ENCODE data around the gene ZNF799.
"Not testable (repeated sequence)": the region's sequence is repeated elsewhere in the genome, so short reads cannot be mapped to it uniquely, and the experiment has no call there.

The ZNF799 gene

GRCh38 chr19:12440541-12441316 lies 39.7 kb upstream of the ZNF799 start, which contains the start of gene ZNF443:
Gene ZNF443, minus strand, starts transcription at chr19:12441021. Its CDS starts 107 bp downstream, at chr19:12440914.
- Histone ChIP-seq H2AFZ (ENCODE audit: low read length) (peak within 1 kb of the TSS; percentile 66), H3K4me3 (ENCODE audit: low read length, poor library complexity, severe bottlenecking) (peak within 1 kb of the TSS; percentile 89)
- TF ChIP-seq CTCF (conservative IDR thresholded peaks at IDR 0.05; ENCODE audit: low read length) (no peak), EZH2phosphoT487 (IDR thresholded peaks at IDR 0.05; ENCODE audit: borderline replicate concordance) (no peak)

GRCh38 chr19:12439686-12440540 lies 38.8 kb upstream of the ZNF799 start:
- not testable (repeated sequence) for H3K9me3 ChIP-seq (ENCODE audit: insufficient read depth, low read depth, low read length); H3K4me1 ChIP-seq (ENCODE audit: insufficient read depth, low read length, poor library complexity, severe bottlenecking); H3K9me2 ChIP-seq (replicated peaks; ENCODE audit: low read depth, low read length); H3F3A ChIP-seq (ENCODE audit: low read depth); H3K36me3 ChIP-seq (ENCODE audit: insufficient read depth, low read length); H3K27me3 ChIP-seq (ENCODE audit: insufficient read depth, low read length, poor library complexity, severe bottlenecking)
- H3K79me2 ChIP-seq (ENCODE audit: insufficient read depth, low read length): peaks cover 49% of the 10 kb centered on the region
- peaks cover 10% of the 10 kb centered on the region for H4K20me1 ChIP-seq (ENCODE audit: insufficient read depth, low read length, poor library complexity, severe bottlenecking)
- H3K4me3 ChIP-seq (ENCODE audit: low read length, poor library complexity, severe bottlenecking): peak overlapping the region; percentile 89
- H3K4me2 ChIP-seq (ENCODE audit: low read depth, low read length, poor library complexity, severe bottlenecking): peak overlapping the region; percentile 86
- peak overlapping the region; percentile 97 for H3K9ac ChIP-seq (ENCODE audit: low read depth, low read length, poor library complexity, severe bottlenecking)
- H2AFZ ChIP-seq (ENCODE audit: low read length): peak overlapping the region; percentile 66; the same call in 1 of the 2 replicates

More at GRCh38 chr19:12440541-12441316, 39.7 kb upstream of the ZNF799 start, which contains the start of gene ZNF443:
- Histone ChIP-seq H3K9me2 (replicated peaks; ENCODE audit: low read depth, low read length) (no peaks in the 10 kb centered on the region), H3K79me2 (ENCODE audit: insufficient read depth, low read length) (peaks cover 41% of the 10 kb centered on the region), H4K20me1 (ENCODE audit: insufficient read depth, low read length, poor library complexity, severe bottlenecking) (peaks cover 10% of the 10 kb centered on the region), H3K9me3 (ENCODE audit: insufficient read depth, low read depth, low read length) (0 out of 2 replicates have a peak, but pooled peaks cover 4% of the 10 kb centered on the region), H3F3A (ENCODE audit: low read depth) (no peaks in the 10 kb centered on the region), H3K36me3 (ENCODE audit: insufficient read depth, low read length) (no peaks in the 10 kb centered on the region), H3K9ac (ENCODE audit: low read depth, low read length, poor library complexity, severe bottlenecking) (peak within 1 kb of the TSS; percentile 97), H3K4me1 (ENCODE audit: insufficient read depth, low read length, poor library complexity, severe bottlenecking) (peaks cover 2% of the 10 kb centered on the region), H3K27me3 (ENCODE audit: insufficient read depth, low read length, poor library complexity, severe bottlenecking) (no peaks in the 10 kb centered on the region), H3K4me2 (ENCODE audit: low read depth, low read length, poor library complexity, severe bottlenecking) (peak within 1 kb of the TSS; percentile 86)

- H3K4me1 ChIP-seq (ENCODE audit: insufficient read depth, low read length, poor library complexity, severe bottlenecking); H2AFZ ChIP-seq (ENCODE audit: low read length); H3K4me2 ChIP-seq (ENCODE audit: low read depth, low read length, poor library complexity, severe bottlenecking); H3K27me3 ChIP-seq (ENCODE audit: insufficient read depth, low read length, poor library complexity, severe bottlenecking); H3K4me3 ChIP-seq (ENCODE audit: low read length, poor library complexity, severe bottlenecking); H3K9ac ChIP-seq (ENCODE audit: low read depth, low read length, poor library complexity, severe bottlenecking); H3K9me2 ChIP-seq (replicated peaks; ENCODE audit: low read depth, low read length); H4K20me1 ChIP-seq (ENCODE audit: insufficient read depth, low read length, poor library complexity, severe bottlenecking); H3F3A ChIP-seq (ENCODE audit: low read depth): not testable (repeated sequence)
- Histone ChIP-seq H3K79me2 (ENCODE audit: insufficient read depth, low read length) (peaks cover 26% of the 10 kb centered on the region), H3K9me3 (ENCODE audit: insufficient read depth, low read depth, low read length) (peaks cover 25% of the 10 kb centered on the region; the same call in 1 of the 2 replicates), H3K36me3 (ENCODE audit: insufficient read depth, low read length) (peaks cover 45% of the 10 kb centered on the region)
Measured at GRCh38 chr19:12430726-12431299, 29.7 kb upstream of the ZNF799 start.

GRCh38 chr19:12425888-12426274 lies 24.8 kb upstream of the ZNF799 start:
- Histone ChIP-seq H4K20me1 (ENCODE audit: insufficient read depth, low read length, poor library complexity, severe bottlenecking) (no peaks in the 10 kb centered on the region), H3K79me2 (ENCODE audit: insufficient read depth, low read length) (no peaks in the 10 kb centered on the region), H2AFZ (ENCODE audit: low read length) (no peak overlapping the region), H3K4me1 (ENCODE audit: insufficient read depth, low read length, poor library complexity, severe bottlenecking) (no peaks in the 10 kb centered on the region), H3K36me3 (ENCODE audit: insufficient read depth, low read length) (peaks cover 26% of the 10 kb centered on the region), H3K4me3 (ENCODE audit: low read length, poor library complexity, severe bottlenecking) (no peak overlapping the region), H3F3A (ENCODE audit: low read depth) (no peaks in the 10 kb centered on the region), H3K9me2 (replicated peaks; ENCODE audit: low read depth, low read length) (no peaks in the 10 kb centered on the region), H3K4me2 (ENCODE audit: low read depth, low read length, poor library complexity, severe bottlenecking) (no peak overlapping the region), H3K9ac (ENCODE audit: low read depth, low read length, poor library complexity, severe bottlenecking) (no peak overlapping the region), H3K27me3 (ENCODE audit: insufficient read depth, low read length, poor library complexity, severe bottlenecking) (no peaks in the 10 kb centered on the region), H3K9me3 (ENCODE audit: insufficient read depth, low read depth, low read length) (peaks cover 11% of the 10 kb centered on the region; the same call in 1 of the 2 replicates)
- TF ChIP-seq CTCF (conservative IDR thresholded peaks at IDR 0.05; ENCODE audit: low read length) (no peak), EZH2phosphoT487 (IDR thresholded peaks at IDR 0.05; ENCODE audit: borderline replicate concordance) (no peak)

Data from Loucy (cell line).